NCI-H1417 treated with DMSO at 0.1 percent for 48 hours (cell line): ENCODE measurements around the gene PACSIN2.
"Not testable (repeated sequence)": the region's sequence is repeated elsewhere in the genome, so short reads cannot be mapped to it uniquely, and the experiment has no call there.

ENCODE experiments used
- DNase-seq: peaks from one replicate; lab custom pipeline; 2025; lab: John Stamatoyannopoulos, UW

Gene PACSIN2

GRCh38 chr22:42926104-42926503, 88.8 kb downstream of the PACSIN2 start:
- no peak for DNase-seq

DNA sequence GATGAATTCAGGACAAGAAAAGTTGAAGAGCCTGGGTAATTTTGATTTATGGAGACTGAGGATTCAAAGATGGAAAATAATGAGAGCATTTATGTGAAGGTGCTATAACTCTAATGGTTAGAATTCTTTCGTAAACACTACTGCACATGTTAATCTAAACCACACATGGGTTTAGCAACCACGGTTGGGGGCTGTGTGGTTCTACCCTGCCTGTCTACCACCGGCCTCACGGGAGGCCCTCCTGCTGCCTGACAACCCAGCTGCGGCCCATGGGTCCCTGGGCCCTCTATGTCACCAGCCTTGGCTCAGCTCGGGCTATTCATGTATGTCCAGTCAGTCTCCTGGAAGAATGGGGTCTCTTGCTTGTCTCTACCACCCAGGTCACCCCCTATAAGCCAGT, 89.4 kb downstream of the PACSIN2 start:
- DNase-seq, result no peak

DNA sequence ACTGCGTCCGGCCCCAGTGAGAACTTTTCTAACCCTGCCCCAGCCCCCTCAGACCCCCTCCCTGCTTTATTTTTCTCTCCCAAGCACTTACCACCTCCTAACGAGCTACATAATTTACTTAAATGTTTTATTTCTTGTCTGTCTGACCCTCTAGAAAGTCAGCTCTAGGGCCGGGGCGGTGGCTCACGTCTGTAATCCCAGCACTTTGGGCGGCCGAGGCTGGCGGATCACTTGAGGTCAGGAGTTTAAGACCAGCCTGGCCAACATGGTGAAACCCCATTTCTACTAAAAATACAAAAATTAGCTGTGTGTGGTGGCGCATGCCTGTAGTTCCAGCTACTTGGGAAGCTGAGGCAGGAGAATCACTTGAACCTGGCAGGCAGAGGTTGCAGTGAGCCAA, 89.9 kb downstream of the PACSIN2 start:
- not testable (repeated sequence) for DNase-seq

DNA sequence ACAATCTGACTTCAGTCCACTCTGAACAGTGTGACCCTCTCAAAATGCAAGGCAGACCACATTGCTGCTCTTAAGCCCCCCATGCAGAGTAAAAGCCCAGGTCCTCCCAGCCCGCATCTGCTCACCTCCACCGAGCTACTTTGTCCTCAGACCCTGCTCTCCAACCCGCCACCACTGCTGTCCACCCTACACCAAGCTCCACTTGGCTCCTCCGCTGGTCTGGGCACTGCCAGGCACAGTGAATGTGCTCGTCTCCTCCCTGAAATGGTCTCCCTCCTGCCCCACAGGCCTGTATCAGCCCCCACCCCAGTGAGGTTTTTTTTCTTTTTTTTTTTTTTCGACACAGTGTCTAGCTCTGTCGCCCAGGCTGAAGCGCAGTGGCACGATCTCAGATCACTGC, 90.5 kb downstream of the PACSIN2 start:
- DNase-seq, result no peak

DNA sequence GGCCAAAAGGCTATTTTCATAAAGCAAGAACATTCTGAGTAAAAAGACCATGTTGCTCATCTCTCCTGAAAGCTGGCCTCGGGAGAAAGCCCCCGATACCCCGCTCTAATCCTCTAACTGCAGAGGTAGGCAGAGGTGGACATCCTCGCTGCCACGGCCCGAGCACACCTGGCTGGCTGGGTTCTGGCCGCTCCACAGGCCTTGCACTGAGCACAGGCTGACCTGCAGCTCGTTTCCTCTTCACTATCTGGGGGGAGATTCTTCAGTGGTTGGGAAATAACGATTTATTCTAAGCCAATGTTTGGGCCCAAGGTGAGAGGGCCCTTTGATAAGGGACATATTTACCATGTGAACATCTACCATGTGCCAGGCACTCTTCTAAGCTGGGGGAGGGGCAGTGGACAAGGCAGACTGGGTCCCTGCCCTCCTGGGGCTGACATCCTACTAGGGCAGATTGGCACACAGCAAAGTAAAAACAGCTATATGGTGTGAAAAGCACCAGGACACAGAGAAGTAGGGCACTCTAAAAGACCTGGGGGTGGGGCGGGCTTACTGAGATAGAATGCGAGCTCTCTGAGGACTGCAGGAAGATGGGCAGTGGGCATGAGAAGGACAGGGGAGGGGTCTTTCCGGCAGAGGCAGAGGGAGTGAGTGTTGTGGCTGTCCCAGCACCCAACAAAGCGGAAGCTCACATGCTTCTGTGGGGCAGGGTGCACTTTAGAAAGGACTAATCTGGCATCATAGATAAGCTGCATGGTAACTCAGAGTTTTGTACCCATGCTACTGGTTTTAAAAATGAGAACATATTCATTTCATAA, 92.4 kb downstream of the PACSIN2 start:
- no peak for DNase-seq

- DNase-seq, result no peak
Observed at GRCh38 chr22:42920101-42920820, 94.7 kb downstream of the PACSIN2 start.

GRCh38 chr22:42919199-42919598, 95.8 kb downstream of the PACSIN2 start:
- DNase-seq, result no peak

GRCh38 chr22:42918500-42918899, 96.4 kb downstream of the PACSIN2 start:
- DNase-seq, result no peak

- not testable (repeated sequence) for DNase-seq
Observed at GRCh38 chr22:42917358-42917757, 97.6 kb downstream of the PACSIN2 start.

GRCh38 chr22:42915980-42916765, 98.8 kb downstream of the PACSIN2 start:
- DNase-seq, result no peak

- DNase-seq, result no peak
Observed at GRCh38 chr22:42914511-42915076, 100.4 kb downstream of the PACSIN2 start.

DNA sequence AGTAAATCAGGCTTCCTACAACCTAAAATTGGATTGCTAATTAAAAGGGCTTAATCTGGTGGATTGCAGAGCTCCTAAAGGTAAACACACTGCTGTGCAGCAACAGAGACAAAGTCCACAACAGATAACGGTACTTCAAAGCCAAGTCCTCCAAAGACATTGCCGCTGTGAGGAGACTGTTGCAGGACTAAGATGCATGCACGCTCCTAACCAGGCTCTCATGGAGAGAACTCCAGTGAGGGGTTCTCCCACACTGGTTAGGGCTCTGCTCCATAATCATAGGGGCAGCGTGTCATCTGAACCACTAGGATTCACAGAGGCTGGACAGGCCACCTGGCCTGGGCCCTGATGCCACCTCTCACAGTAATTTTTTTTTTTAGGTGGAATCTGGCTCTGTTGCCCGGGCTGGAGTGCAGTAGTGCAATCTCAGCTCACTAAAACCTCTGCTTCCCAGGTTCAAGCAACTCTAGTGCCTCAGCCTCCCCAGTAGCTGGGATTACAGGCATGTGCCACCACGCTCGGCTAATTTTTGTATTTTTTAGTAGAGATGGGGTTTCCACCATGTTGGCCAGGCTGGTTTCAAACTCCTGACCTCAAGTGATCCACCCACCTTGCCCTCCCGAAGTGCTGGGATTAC, 101.0 kb downstream of the PACSIN2 start:
- no peak for DNase-seq

DNA sequence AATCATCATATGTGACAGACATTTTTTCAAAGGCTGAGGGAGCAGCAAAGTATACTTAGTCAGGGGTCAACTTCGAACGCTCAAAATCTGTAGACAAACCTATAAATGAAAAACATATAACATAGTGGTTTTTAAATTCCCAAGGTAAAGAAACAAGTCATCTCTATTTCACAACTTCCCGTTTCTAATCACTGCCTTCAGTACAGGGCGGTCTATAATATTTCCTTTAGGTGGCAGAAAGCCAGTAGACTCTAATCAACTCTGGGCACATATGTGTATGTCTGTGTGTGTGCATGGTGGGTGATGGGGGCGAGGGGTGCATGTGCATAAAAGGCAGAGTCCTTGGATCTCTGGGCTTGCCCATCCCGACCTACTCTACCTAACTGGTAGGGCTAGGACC, 102.9 kb downstream of the PACSIN2 start:
- no peak for DNase-seq

GRCh38 chr22:42910221-42910942, 104.6 kb downstream of the PACSIN2 start:
- DNase-seq, result no peak

DNA sequence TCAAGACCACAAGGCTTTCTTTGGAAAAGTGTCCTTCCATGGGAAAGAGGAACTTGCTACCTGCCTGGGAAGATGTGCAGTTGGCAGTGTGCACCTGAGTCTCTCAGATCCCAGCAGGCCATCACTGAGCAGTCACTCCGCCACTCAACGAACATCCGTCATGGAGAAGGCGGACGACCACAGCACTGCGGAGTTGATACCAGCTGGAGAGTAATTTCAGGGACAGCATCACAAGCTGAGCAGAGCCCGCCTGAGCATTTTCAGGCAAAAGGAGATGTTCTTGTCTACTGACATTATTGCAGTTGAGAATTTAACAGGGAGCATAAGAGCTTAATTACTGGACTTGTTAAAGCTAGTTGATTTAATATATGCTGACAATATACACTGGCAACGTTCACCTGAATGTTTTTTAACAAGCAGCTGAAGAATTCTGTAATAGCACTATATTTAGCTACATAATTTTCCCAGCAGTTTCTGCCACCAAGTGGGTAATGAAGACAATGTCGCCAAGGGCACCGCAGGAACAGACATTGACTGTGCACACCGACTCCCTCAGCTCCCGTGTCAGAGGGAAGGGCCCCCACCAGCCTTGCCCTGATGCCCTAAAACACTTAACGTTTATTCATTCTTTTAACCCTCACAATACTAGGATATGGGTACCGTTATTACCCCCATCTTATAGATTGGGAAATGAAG, 105.4 kb downstream of the PACSIN2 start:
- no peak for DNase-seq

- DNase-seq, result no peak
Observed at GRCh38 chr22:42908374-42908746, 106.6 kb downstream of the PACSIN2 start.

DNA sequence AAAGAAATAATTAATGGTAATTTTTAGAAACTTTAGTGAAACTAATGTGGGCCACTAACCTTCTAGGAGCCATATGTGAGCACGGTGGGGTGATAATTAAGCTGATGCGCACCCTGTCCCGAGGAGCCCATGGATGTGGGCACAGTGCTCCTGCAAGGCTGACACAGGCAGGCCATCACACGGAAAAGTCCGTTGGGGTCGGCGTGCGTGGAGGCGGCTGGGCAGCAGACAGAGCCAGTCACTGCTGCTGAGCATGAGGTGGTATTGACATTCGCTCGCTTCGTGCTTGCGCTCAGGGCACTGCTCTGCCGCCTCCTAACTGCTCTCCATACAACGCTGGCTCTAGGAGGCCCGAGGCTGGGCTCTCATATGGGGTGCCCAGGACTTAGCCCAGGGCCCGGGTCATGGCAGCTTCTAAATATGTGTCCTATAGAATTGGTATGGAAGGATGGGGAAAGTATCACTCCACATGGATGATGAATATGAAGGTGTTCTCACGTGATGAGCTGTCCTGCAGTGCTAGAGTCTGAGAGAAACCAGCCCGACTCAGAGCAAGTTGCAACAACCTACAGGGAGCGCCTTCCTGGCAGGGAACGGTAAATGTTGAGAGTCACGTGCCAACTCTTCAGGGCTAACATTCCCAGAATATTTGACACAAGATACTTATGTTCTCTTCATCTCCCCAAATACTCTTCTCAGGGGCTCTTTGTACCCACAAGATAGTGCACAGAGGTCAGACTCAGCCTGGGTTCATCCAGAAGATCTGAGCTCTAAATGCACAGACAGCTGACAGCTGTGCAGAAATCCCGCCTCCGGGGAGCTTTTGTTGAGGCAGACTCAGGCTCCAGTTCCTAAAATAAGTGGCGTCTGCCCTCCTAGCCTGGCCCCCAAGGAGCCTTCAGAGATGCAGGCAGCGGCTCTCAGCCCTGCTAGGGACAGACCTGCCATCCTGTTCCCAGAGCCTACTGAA, 107.3 kb downstream of the PACSIN2 start:
- DNase-seq, result no peak

- DNase-seq, result no peak
Observed at GRCh38 chr22:42906605-42907348, 108.2 kb downstream of the PACSIN2 start.
